ENCODE results near the gene BTLA. TPM values are rescaled to one million over a fixed set of nuclear protein-coding genes. Genes with fewer than 3 reads are reported as not detected.

BTLA gene
- polyA plus RNA-seq, 1 donor from 2014 or later, result not detected

DNA sequence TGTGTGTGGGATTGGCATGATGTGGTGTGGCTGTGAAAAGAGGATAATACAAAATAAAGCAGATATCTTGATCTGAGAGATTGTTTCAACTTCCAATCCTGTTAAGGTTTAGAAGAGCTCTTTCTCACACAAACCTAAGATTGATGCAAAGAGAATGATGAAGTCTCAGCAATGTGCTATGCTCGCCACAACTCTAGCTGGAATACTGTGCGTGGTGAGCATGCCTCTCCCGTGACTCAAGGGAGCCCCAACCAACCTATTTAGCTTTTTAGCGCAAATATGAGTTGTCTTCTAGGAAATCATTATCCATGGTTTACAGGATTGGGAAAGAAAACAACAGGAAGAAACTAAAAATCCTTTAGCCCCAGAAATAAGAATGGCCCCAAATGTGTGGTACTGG is 28.5 kb downstream of the BTLA start:
- Histone ChIP-seq H3K9ac (ENCODE audit: low read length) (no peak overlapping the region), H3K27me3 (ENCODE audit: insufficient read depth, low read depth, low read length) (no peaks in the 10 kb centered on the region), H3K4me3 (ENCODE audit: low read length) (no peak overlapping the region), H3F3A (ENCODE audit: insufficient read depth, low read length, poor library complexity, severe bottlenecking) (no peaks in the 10 kb centered on the region), H3K36me3 (ENCODE audit: insufficient read depth, low read length) (no peaks in the 10 kb centered on the region), H2AFZ (ENCODE audit: low read depth, low read length) (no peak overlapping the region), H3K9me2 (ENCODE audit: insufficient read depth, low read length) (no peaks in the 10 kb centered on the region), H4K20me1 (ENCODE audit: insufficient read depth) (no peaks in the 10 kb centered on the region), H3K9me3 (ENCODE audit: low read length) (no peaks in the 10 kb centered on the region), H3K27ac (ENCODE audit: low read length) (no peak overlapping the region), H3K4me2 (ENCODE audit: low read length) (no peak overlapping the region), H3K79me2 (replicated peaks; ENCODE audit: insufficient read depth, low read length) (no peaks in the 10 kb centered on the region)
- no peak for TF ChIP-seq EZH2 (IDR thresholded peaks at IDR 0.05; ENCODE audit: borderline replicate concordance, insufficient read depth, low read length, poor library complexity, severe bottlenecking)
- TF ChIP-seq EP300 (conservative IDR thresholded peaks at IDR 0.05; ENCODE audit: poor library complexity, severe bottlenecking), result no peak
- TF ChIP-seq POLR2AphosphoS5 (IDR thresholded peaks at IDR 0.05), result no peak
- no peak for TF ChIP-seq RAD21 (conservative IDR thresholded peaks at IDR 0.05)
- TF ChIP-seq, protein P1, sequence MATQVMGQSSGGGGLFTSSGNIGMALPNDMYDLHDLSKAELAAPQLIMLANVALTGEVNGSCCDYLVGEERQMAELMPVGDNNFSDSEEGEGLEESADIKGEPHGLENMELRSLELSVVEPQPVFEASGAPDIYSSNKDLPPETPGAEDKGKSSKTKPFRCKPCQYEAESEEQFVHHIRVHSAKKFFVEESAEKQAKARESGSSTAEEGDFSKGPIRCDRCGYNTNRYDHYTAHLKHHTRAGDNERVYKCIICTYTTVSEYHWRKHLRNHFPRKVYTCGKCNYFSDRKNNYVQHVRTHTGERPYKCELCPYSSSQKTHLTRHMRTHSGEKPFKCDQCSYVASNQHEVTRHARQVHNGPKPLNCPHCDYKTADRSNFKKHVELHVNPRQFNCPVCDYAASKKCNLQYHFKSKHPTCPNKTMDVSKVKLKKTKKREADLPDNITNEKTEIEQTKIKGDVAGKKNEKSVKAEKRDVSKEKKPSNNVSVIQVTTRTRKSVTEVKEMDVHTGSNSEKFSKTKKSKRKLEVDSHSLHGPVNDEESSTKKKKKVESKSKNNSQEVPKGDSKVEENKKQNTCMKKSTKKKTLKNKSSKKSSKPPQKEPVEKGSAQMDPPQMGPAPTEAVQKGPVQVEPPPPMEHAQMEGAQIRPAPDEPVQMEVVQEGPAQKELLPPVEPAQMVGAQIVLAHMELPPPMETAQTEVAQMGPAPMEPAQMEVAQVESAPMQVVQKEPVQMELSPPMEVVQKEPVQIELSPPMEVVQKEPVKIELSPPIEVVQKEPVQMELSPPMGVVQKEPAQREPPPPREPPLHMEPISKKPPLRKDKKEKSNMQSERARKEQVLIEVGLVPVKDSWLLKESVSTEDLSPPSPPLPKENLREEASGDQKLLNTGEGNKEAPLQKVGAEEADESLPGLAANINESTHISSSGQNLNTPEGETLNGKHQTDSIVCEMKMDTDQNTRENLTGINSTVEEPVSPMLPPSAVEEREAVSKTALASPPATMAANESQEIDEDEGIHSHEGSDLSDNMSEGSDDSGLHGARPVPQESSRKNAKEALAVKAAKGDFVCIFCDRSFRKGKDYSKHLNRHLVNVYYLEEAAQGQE (IDR thresholded peaks at IDR 0.05; ENCODE audit: borderline replicate concordance), result no peak

DNA sequence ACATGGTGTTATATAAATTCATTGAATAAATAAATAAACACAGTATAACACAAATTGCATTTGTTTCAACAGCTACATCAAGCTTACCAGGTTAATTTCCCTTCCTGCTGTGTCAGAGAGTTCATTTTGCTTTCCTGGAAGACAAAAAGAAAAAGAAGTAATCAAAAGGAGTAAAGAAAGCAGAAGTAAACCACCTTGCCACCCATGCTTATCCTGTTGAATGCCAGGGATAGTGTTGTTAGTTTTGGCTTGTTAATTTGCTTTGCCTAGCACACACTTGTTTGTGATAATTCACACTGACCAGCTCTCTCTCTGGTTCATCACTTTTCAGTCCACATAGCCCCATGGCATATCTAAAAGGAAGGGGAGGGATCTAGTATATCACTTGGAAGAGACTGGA is 29.6 kb downstream of the BTLA start:
- TF ChIP-seq TAF1 (IDR thresholded peaks at IDR 0.05; ENCODE audit: low read depth), result no peak
- no peak for TF ChIP-seq MXI1 (conservative IDR thresholded peaks at IDR 0.05; ENCODE audit: poor library complexity, severe bottlenecking)
- TF ChIP-seq, protein P1 (IDR thresholded peaks at IDR 0.05; ENCODE audit: borderline replicate concordance), result no peak
- TF ChIP-seq POLR2AphosphoS5 (IDR thresholded peaks at IDR 0.05), result no peak
- no peak for TF ChIP-seq RAD21 (conservative IDR thresholded peaks at IDR 0.05)
- TF ChIP-seq, protein P2, sequence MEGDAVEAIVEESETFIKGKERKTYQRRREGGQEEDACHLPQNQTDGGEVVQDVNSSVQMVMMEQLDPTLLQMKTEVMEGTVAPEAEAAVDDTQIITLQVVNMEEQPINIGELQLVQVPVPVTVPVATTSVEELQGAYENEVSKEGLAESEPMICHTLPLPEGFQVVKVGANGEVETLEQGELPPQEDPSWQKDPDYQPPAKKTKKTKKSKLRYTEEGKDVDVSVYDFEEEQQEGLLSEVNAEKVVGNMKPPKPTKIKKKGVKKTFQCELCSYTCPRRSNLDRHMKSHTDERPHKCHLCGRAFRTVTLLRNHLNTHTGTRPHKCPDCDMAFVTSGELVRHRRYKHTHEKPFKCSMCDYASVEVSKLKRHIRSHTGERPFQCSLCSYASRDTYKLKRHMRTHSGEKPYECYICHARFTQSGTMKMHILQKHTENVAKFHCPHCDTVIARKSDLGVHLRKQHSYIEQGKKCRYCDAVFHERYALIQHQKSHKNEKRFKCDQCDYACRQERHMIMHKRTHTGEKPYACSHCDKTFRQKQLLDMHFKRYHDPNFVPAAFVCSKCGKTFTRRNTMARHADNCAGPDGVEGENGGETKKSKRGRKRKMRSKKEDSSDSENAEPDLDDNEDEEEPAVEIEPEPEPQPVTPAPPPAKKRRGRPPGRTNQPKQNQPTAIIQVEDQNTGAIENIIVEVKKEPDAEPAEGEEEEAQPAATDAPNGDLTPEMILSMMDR (IDR thresholded peaks at IDR 0.05; ENCODE audit: poor library complexity, severe bottlenecking), result no peak
- no peak for TF ChIP-seq EP300 (conservative IDR thresholded peaks at IDR 0.05; ENCODE audit: poor library complexity, severe bottlenecking)
- TF ChIP-seq EZH2 (IDR thresholded peaks at IDR 0.05; ENCODE audit: borderline replicate concordance, insufficient read depth, low read length, poor library complexity, severe bottlenecking), result no peak
- no peak for TF ChIP-seq SMC3 (conservative IDR thresholded peaks at IDR 0.05; ENCODE audit: poor library complexity)
- H3K27me3 ChIP-seq (ENCODE audit: insufficient read depth, low read depth, low read length), result no peaks in the 10 kb centered on the region
- no peaks in the 10 kb centered on the region for H4K20me1 ChIP-seq (ENCODE audit: insufficient read depth)
- H3K9me3 ChIP-seq (ENCODE audit: low read length), result no peaks in the 10 kb centered on the region
- H3K4me2 ChIP-seq (ENCODE audit: low read length), result no peak overlapping the region
- H3K4me3 ChIP-seq (ENCODE audit: low read length), result no peak overlapping the region
- no peak overlapping the region for H3K27ac ChIP-seq (ENCODE audit: low read length)
- H3K9me2 ChIP-seq (ENCODE audit: insufficient read depth, low read length), result no peaks in the 10 kb centered on the region
- no peak overlapping the region for H2AFZ ChIP-seq (ENCODE audit: low read depth, low read length)
- no peaks in the 10 kb centered on the region for H3K79me2 ChIP-seq (replicated peaks; ENCODE audit: insufficient read depth, low read length)
- no peaks in the 10 kb centered on the region for H3F3A ChIP-seq (ENCODE audit: insufficient read depth, low read length, poor library complexity, severe bottlenecking)
- H3K36me3 ChIP-seq (ENCODE audit: insufficient read depth, low read length), result no peaks in the 10 kb centered on the region
- H3K9ac ChIP-seq (ENCODE audit: low read length), result no peak overlapping the region

Data from neural cell (in vitro differentiated cells).